NCI-H187 treated with DMSO at 0.1 percent for 48 hours (cell line): Measurements from ENCODE around the gene NUP98.

ENCODE experiments used
- DNase-seq: peaks from one replicate; lab custom pipeline; 2025; lab: John Stamatoyannopoulos, UW

The NUP98 gene

GRCh38 chr11:3797329-3798090 is at the start of gene NUP98:
Gene NUP98, minus strand, starts transcription at chr11:3797554. Its CDS starts 15,437 bp downstream, at chr11:3782117.
- peak; percentile 98 for DNase-seq

GRCh38 chr11:3845670-3846069 is 48.3 kb upstream of the NUP98 start:
- no peak for DNase-seq

- no peak for DNase-seq
Measured at GRCh38 chr11:3845246-3845645, 47.9 kb upstream of the NUP98 start.

- no peak for DNase-seq
Measured at GRCh38 chr11:3843326-3843725, 46.0 kb upstream of the NUP98 start.

GRCh38 chr11:3841426-3842350 is 44.3 kb upstream of the NUP98 start:
- no peak for DNase-seq

GRCh38 chr11:3840870-3841425 is 43.6 kb upstream of the NUP98 start, which contains the start of gene RHOG:
Gene RHOG, minus strand, starts transcription at chr11:3840959. Its CDS starts 12,821 bp downstream, at chr11:3828138.
- DNase-seq = no peak

GRCh38 chr11:3840004-3840869 is 42.9 kb upstream of the NUP98 start:
- DNase-seq = no peak

GRCh38 chr11:3838504-3838903 is 41.1 kb upstream of the NUP98 start:
- DNase-seq = no peak

- DNase-seq = no peak
Measured at GRCh38 chr11:3837793-3838192, 40.4 kb upstream of the NUP98 start.

- no peak for DNase-seq
Measured at GRCh38 chr11:3836903-3837302, 39.5 kb upstream of the NUP98 start.

- DNase-seq = no peak
Measured at GRCh38 chr11:3835751-3836150, 38.4 kb upstream of the NUP98 start.

- DNase-seq = no peak
Measured at GRCh38 chr11:3834664-3835461, 37.5 kb upstream of the NUP98 start.

- no peak for DNase-seq
Measured at GRCh38 chr11:3834349-3834663, 37.0 kb upstream of the NUP98 start.

- no peak for DNase-seq
Measured at GRCh38 chr11:3833449-3833848, 36.1 kb upstream of the NUP98 start.

GRCh38 chr11:3832816-3833215 is 35.5 kb upstream of the NUP98 start:
- no peak for DNase-seq

- no peak for DNase-seq
Measured at GRCh38 chr11:3831378-3832239, 34.3 kb upstream of the NUP98 start.

GRCh38 chr11:3830730-3831129 is 33.4 kb upstream of the NUP98 start:
- no peak for DNase-seq

- DNase-seq = no peak
Measured at GRCh38 chr11:3830088-3830487, 32.7 kb upstream of the NUP98 start.

- DNase-seq = no peak
Measured at GRCh38 chr11:3827434-3828186, 30.3 kb upstream of the NUP98 start.
